COLO668 (cell line): Measurements from ENCODE around the gene FBH1.
"Not testable (repeated sequence)": the region's sequence is repeated elsewhere in the genome, so short reads cannot be mapped to it uniquely, and the experiment has no call there.

Experiments used
- DNase-seq: peaks from one replicate; lab custom pipeline; 2025; ENCODE audit not compliant: unreplicated experiment; lab: John Stamatoyannopoulos, UW

The FBH1 gene

GRCh38 chr10:5873515-5873995 lies 16.5 kb upstream of the FBH1 start:
- DNase-seq, result peak; percentile 35

GRCh38 chr10:5876181-5876768 lies 13.8 kb upstream of the FBH1 start:
- no peak for DNase-seq

- not testable (repeated sequence) for DNase-seq
These were observed 13.0 kb upstream of the FBH1 start for GRCh38 chr10:5877041-5877440.

- no peak for DNase-seq
These were observed 7.1 kb upstream of the FBH1 start for GRCh38 chr10:5882961-5883360.

- no peak for DNase-seq
These were observed 4.4 kb upstream of the FBH1 start for GRCh38 chr10:5885619-5886018.

- DNase-seq, result no peak
These were observed 3.0 kb upstream of the FBH1 start for GRCh38 chr10:5887029-5887428.

- DNase-seq, result no peak
These were observed 2.4 kb upstream of the FBH1 start for GRCh38 chr10:5887641-5888040.

GRCh38 chr10:5888351-5888750 lies 1.7 kb upstream of the FBH1 start:
- no peak for DNase-seq

- peak; percentile 40 for DNase-seq
These were observed 1.0 kb upstream of the FBH1 start for GRCh38 chr10:5888843-5889623.

GRCh38 chr10:5890452-5890915 lies 441 bp downstream of the FBH1 start:
- DNase-seq, result peak; percentile 14

- DNase-seq, result no peak
These were observed 966 bp downstream of the FBH1 start for GRCh38 chr10:5891009-5891408.

- no peak for DNase-seq
These were observed 2.0 kb downstream of the FBH1 start for GRCh38 chr10:5892007-5892406.

GRCh38 chr10:5893321-5893720 lies 3.3 kb downstream of the FBH1 start:
- DNase-seq, result no peak

- DNase-seq, result no peak
These were observed 4.4 kb downstream of the FBH1 start for GRCh38 chr10:5894403-5894802.

GRCh38 chr10:5894873-5895272 lies 4.8 kb downstream of the FBH1 start:
- no peak for DNase-seq

GRCh38 chr10:5895365-5895764 lies 5.3 kb downstream of the FBH1 start:
- DNase-seq, result no peak

- no peak for DNase-seq
These were observed 5.8 kb downstream of the FBH1 start for GRCh38 chr10:5895804-5896203.

GRCh38 chr10:5896208-5897052 lies 6.4 kb downstream of the FBH1 start:
- DNase-seq, result no peak

- no peak for DNase-seq
These were observed 7.0 kb downstream of the FBH1 start for GRCh38 chr10:5897053-5897340.

- no peak for DNase-seq
These were observed 7.5 kb downstream of the FBH1 start for GRCh38 chr10:5897504-5897903.

- DNase-seq, result no peak
These were observed 8.1 kb downstream of the FBH1 start for GRCh38 chr10:5898163-5898562.

- DNase-seq, result no peak
These were observed 10.2 kb downstream of the FBH1 start for GRCh38 chr10:5900247-5900646.
